MM.1S (cell line): ENCODE results near the gene EMC8.

Experiments
- EZH2 ChIP-seq: fragments of 300-600 bp; sonication (generic); optimal IDR thresholded peaks from 2 replicates; pipeline ENCODE3; 2017; ENCODE audit warnings: low read depth, mild to moderate bottlenecking, antibody characterized with exemption, low read length, mixed read lengths
- TF ChIP-seq, protein P1 (sequence below): fragments of 300-600 bp; sonication (generic); IDR thresholded peaks from 2 replicates; pipeline ENCODE4 v1.5.1; 2016; ENCODE audit warnings: antibody characterized with exemption, low read length, mixed read lengths

DNA sequence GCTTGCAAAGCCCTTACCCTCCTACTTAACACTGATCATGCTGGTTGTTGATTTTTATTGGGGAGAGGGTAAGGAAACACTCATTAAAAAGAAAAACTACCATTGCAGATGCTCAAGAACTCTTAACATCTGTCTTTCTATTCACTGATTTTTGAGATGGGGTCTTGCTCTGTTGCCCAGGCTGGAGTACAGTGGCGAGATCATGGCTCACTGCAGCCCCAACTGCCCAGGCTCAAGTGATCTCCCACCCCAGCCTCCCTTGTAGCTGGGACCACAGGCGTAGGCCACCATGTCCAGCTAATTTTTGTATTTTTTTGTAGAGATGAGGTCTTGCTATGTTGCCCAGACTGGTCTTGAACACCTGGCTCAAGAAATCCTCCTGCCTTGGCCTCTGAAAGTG lies 14.5 kb downstream of the EMC8 start:
- TF ChIP-seq, protein P1, sequence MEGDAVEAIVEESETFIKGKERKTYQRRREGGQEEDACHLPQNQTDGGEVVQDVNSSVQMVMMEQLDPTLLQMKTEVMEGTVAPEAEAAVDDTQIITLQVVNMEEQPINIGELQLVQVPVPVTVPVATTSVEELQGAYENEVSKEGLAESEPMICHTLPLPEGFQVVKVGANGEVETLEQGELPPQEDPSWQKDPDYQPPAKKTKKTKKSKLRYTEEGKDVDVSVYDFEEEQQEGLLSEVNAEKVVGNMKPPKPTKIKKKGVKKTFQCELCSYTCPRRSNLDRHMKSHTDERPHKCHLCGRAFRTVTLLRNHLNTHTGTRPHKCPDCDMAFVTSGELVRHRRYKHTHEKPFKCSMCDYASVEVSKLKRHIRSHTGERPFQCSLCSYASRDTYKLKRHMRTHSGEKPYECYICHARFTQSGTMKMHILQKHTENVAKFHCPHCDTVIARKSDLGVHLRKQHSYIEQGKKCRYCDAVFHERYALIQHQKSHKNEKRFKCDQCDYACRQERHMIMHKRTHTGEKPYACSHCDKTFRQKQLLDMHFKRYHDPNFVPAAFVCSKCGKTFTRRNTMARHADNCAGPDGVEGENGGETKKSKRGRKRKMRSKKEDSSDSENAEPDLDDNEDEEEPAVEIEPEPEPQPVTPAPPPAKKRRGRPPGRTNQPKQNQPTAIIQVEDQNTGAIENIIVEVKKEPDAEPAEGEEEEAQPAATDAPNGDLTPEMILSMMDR = no peak
- no peak for TF ChIP-seq EZH2
